IPS-15b (cell line): ENCODE measurements around the gene UCK1.
"Not testable (repeated sequence)": the region's sequence is repeated elsewhere in the genome, so short reads cannot be mapped to it uniquely, and the experiment has no call there.

Source experiments
- H3K27me3 ChIP-seq: one replicate; pipeline ENCODE4 v1.6.1; 2013; ENCODE audit warnings: low read length; ENCODE audit not compliant: control insufficient read depth, insufficient read depth
- H3K36me3 ChIP-seq: one replicate; pipeline ENCODE4 v1.6.1; 2013; ENCODE audit warnings: low read length; ENCODE audit not compliant: control insufficient read depth, insufficient read depth
- H3K4me1 ChIP-seq: one replicate; pipeline ENCODE4 v1.6.1; 2013; ENCODE audit warnings: mild to moderate bottlenecking, low read length; ENCODE audit not compliant: control insufficient read depth, insufficient read depth
- H3K4me3 ChIP-seq: one replicate; pipeline ENCODE4 v1.5.1; 2013; ENCODE audit warnings: low read depth, low read length
- H3K9ac ChIP-seq: one replicate; pipeline ENCODE4 v1.6.1; 2013; ENCODE audit warnings: low read depth, mild to moderate bottlenecking, low read length
- H3K9me3 ChIP-seq: one replicate; pipeline ENCODE4 v1.6.1; 2013; ENCODE audit warnings: mild to moderate bottlenecking, low read length; ENCODE audit not compliant: control insufficient read depth, insufficient read depth

UCK1 gene

DNA sequence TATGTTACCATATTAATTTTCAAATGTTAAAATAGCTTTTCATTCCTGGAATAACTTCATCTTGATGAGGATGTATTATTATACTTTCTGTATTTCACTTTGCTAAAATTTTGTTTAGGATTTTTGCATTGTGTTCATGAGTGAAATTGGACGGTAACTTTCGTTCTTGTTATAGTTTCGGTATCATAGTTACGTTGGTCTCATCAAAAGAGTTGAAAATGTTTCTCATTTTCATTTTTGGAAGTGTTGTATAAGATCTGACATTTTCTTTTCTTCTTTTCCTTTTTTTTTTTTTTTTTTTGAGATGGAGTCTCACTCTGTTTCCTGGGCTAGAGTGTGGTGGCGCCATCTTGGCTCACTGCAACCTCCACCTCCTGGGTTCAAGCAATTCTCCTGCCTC is 34.3 kb upstream of the UCK1 start:
- H3K4me1 ChIP-seq, result no peaks in the 10 kb centered on the region

DNA sequence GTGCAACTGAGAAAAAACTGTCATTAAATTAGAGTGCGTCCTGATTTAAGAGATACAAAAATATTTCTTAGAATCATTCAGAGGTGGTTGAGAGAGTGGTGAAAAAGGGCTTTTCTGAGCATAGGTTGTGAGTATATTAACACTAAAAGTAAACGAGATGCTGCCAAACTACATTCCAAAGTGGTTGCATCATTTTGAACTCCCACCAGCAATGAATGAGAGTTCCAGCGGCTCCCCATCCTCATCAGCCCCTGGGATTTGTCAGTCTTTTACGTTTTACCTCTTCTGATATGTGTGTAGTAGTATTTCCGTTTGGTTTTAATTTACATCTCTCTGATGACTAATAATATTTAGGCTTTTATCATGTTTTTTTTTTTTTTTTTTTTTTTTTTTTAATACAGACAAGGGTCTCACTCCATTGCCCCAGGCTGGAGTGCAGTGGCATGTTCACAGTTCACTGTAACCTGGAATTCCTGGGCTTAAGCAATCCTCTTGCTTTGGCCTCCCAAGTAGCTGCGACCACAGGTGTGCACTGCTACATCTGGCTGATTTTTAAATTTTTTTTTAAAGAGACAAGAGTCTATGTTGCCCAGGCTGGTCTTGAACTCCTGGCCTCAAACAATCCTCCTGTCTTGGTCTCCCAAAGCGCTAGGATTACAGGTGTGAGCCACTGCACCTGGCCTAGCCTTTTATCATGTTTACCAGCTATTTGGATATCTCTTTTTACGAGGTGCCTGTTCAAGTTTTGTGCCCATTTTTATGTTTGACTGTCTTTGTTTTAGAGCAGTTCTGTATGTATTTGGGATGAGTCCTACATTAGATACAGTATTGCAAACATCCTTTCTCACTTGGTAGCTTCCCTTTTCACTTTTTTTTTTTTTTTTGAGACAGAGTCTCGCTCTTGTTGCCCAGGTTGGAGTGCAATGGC is 31.2 kb upstream of the UCK1 start:
- Histone ChIP-seq H3K4me1 (no peaks in the 10 kb centered on the region), H3K9me3 (no peaks in the 10 kb centered on the region), H3K4me3 (no peak overlapping the region), H3K36me3 (no peaks in the 10 kb centered on the region), H3K9ac (no peak overlapping the region), H3K27me3 (no peaks in the 10 kb centered on the region)

More for the DNA sequence above, 34.3 kb upstream of the UCK1 start:
- Histone ChIP-seq H3K36me3 (no peaks in the 10 kb centered on the region), H3K9ac (no peak overlapping the region), H3K4me3 (no peak overlapping the region), H3K27me3 (no peaks in the 10 kb centered on the region), H3K9me3 (no peaks in the 10 kb centered on the region)

DNA sequence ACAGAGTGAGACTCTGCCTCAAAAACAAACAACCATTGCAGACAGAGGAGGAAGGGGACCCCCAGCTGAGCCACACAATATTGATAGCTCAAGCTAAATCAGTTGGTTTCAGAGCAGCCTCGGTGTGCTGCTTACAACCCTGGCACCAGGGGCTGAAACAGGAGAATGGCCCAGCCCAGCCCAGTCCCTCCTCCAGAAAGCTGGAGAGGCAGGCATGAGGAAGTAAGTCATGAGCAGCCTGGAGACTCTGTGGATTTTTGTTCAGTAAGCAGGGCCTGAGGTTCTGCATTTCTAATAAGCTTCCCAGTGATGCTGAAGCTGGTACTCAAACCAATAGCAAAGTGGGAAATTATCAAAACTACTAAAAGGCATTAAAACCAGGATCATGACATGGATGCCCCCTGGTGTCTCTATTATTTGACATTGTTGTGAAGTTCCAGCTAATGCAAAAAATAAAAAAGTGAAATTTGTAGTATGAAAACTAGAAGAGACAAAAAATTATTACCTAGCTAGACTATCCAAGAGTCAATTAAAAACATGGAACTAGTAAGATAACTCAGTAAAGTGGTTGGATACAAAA is 28.4 kb upstream of the UCK1 start:
- H3K36me3 ChIP-seq, result no peaks in the 10 kb centered on the region
- no peak overlapping the region for H3K4me3 ChIP-seq
- no peaks in the 10 kb centered on the region for H3K9me3 ChIP-seq
- peaks cover 5% of the 10 kb centered on the region for H3K27me3 ChIP-seq
- H3K4me1 ChIP-seq, result no peaks in the 10 kb centered on the region
- H3K9ac ChIP-seq, result no peak overlapping the region

DNA sequence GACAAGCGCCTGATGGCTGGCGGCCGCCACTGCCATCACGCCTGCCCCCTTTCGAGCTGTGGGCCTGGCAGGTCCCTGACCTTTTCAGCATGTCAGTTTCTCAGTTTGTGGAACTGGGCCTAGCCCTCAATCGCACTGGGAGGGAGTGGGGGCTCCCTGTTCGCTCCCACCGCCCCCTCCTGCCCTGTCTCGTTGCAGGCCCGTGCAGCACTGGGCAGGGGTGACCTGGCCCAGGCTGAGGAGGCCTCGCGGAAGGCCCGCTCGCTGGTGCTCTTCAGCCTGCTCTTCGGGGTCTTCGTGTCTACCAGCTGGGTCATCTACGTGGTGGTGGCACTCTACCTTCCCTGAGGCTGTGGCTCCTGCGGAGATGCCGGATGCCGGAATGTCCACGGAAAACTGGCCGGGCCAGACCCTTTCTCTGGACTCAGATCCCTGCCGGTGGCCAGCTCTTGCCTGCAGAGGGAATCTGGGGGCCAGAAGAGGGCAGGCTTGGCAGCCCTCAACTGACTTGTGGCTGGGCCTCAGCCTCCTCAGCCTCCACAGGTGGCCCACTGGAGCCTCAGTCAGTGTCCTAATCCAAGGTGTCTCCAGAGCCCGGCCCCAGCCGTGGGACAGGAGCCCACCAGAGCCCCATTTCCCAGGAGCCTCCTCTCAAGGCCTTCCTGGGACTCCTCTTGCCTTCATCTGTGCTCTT is 26.9 kb upstream of the UCK1 start:
- no peaks in the 10 kb centered on the region for H3K36me3 ChIP-seq
- no peak overlapping the region for H3K4me3 ChIP-seq
- no peaks in the 10 kb centered on the region for H3K4me1 ChIP-seq
- H3K9me3 ChIP-seq, result no peaks in the 10 kb centered on the region
- H3K27me3 ChIP-seq, result peaks cover 5% of the 10 kb centered on the region
- no peak overlapping the region for H3K9ac ChIP-seq

DNA sequence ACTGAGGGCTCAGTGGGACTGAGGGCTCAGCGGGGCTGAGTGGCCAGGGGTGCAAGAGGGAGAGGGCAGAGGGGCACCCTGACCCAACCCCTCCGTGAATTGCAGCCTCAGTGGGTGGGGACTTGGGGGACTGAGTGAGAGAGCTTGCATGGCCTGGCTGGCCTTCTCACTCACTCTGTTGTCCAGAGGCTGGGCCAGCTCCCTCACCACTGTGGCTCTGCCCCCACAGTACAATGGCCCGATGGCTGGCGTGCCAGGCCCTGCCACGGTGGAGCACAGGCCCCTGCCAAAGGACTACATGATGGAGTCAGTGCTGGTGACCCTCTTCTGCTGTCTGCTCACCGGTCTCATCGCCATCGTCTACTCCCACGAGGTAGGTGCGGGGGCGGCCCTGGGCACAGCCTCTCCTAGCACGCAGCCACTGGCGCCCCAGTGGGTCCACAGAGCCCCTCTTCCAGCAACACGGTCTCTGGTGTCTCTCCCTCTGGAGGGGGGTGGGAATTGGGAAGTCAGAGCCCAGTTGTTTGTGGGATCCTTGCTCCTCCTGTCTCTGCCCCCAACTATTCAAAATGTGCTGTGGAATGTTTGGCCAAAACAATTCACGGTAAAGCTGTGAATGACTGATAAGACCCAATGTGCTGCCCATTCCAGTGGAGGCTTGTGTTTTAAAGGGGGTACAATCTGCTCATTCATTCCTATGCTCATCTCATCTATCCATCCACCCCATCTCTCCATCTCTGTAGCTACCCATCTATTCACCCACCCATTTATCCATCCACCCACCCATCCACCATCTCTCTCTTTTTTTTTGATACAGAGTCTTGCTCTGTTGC is 25.0 kb upstream of the UCK1 start:
- no peaks in the 10 kb centered on the region for H3K9me3 ChIP-seq
- H3K4me3 ChIP-seq, result no peak overlapping the region
- peaks cover 5% of the 10 kb centered on the region for H3K27me3 ChIP-seq
- H3K4me1 ChIP-seq, result no peaks in the 10 kb centered on the region
- H3K9ac ChIP-seq, result no peak overlapping the region
- H3K36me3 ChIP-seq, result no peaks in the 10 kb centered on the region

DNA sequence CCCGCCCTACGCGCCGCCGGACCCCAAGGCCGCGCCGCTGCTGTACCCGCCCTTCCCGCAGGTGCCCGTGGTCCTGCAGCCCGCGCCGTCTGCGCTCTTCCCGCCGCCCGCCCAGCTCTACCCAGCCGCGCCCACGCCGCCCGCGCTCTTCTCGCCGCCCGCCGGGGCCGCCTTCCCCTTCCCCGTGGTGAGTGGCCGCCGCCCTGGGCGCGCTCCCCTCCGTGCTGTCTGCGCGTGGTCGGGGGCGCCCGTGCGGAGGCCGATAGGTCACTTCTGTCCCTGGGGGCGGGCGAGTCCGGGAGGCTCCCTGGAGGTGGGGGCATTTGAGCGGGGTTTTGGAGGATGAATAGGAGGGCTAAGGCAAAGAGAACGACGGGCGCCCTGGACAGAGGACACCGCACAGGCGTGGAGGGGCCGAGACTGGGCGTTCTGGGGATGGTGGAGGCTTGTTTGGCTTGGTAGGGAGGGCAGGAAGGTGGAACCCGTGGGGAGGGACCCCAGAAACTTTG is 23.8 kb upstream of the UCK1 start:
- Histone ChIP-seq H3K27me3 (peaks cover 5% of the 10 kb centered on the region), H3K4me1 (no peaks in the 10 kb centered on the region), H3K4me3 (no peak overlapping the region), H3K36me3 (no peaks in the 10 kb centered on the region), H3K9ac (no peak overlapping the region), H3K9me3 (no peaks in the 10 kb centered on the region)

DNA sequence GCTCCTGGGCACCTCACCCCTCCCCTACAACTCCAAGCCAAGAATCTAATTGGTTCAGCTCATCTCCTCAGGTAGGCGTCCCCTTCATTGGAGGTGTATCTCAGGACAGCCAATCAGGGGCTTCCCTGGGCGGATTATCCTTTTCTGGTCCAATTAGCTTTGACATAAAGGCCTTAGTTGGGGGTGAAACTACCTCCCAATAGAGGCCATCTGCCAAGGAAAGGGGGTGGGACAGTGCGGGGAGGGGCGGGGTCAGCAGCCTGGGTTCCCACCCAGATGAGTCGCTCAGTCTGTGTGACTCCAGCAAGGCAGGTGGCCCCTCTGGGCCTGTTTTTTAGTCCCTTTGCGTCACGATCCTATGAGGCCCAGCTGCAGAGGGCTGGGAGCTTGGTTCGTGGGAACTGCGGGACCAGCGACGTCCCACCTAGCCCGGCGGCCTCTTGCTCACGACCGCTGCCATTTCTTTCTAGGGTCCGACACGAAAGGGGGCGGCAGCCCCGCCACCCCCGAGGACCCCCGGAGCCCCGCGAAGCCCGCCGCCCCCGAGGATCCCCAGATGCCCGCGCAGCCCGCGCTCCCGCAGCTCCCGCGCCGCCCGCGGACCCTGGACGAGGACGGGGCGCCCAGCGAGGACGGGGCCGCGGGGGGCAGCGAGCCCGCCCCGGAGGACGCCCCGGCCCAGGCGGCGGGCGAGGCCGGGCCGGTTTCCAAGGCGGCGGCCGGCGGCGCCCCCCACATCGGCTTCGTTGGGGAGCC is 23.2 kb upstream of the UCK1 start:
- Histone ChIP-seq H3K4me1 (no peaks in the 10 kb centered on the region), H3K27me3 (peaks cover 5% of the 10 kb centered on the region), H3K36me3 (no peaks in the 10 kb centered on the region), H3K9ac (no peak overlapping the region), H3K9me3 (no peaks in the 10 kb centered on the region), H3K4me3 (no peak overlapping the region)

DNA sequence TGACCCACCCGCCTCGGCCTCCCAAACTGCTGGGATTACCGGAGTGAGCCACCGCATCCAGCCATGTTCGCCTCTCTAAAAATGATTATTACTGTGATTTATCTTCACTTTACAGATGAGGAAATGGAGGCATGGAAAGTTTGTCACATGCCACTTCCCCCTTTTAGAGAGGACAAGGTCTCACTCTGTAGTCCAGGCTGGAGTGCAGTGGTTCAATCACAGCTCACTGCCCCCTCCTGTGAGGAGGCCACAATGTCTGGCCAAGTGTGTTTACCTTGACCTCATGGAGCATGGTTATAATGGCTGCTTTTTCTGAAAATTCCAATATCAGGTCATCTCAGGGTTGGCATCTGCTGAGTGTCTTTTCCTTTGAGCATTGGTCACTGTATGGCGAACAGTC is 21.0 kb upstream of the UCK1 start:
- H3K27me3 ChIP-seq, result peaks cover 11% of the 10 kb centered on the region

DNA sequence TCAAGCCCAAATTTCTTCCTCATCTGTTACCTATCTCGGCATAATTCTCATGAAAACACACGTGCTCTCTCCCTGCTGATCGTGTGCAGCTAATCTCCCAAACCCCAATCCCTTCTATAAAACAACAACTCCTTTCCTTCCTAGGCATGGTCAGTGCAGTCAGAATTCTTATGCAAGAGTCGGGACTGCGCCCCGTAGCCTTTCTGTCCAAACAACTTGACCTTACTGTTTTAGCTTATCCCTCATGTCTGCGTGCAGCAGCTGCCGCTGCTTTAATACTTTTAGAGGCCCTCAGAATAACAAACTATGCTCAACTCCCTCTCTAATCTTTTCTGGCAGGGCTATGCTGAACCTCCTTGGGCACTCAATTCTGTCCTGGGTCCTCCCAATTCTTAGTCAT is 19.4 kb upstream of the UCK1 start:
- not testable (repeated sequence) for H3K36me3 ChIP-seq, H3K4me3 ChIP-seq, H3K9ac ChIP-seq, H3K9me3 ChIP-seq, H3K4me1 ChIP-seq
- H3K27me3 ChIP-seq, result peaks cover 14% of the 10 kb centered on the region

More for the DNA sequence above, 21.0 kb upstream of the UCK1 start:
- no peaks in the 10 kb centered on the region for H3K36me3 ChIP-seq
- H3K9ac ChIP-seq, result no peak overlapping the region
- H3K4me3 ChIP-seq, result no peak overlapping the region
- H3K4me1 ChIP-seq, result no peaks in the 10 kb centered on the region
- no peaks in the 10 kb centered on the region for H3K9me3 ChIP-seq

DNA sequence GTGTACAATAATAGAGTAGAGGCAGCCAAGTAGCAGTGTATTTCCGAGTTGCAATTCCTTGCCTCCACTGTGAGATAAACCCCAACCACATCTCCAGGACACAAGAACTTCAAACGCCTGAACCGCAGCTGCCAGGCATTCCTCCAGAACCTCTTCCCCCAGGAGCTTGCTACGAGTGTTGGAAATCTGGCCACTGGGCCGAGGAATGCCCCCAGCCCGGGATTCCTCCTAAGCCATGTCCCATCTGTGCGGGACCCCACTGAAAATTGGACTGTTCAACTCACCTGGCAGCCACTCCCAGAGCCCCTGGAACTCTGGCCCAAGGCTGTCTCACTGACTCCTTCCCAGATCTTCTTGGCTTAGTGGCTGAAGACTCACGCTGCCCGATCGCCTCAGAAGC is 18.1 kb upstream of the UCK1 start:
- not testable (repeated sequence) for H3K4me3 ChIP-seq, H3K9ac ChIP-seq, H3K9me3 ChIP-seq, H3K36me3 ChIP-seq, H3K4me1 ChIP-seq
- peaks cover 20% of the 10 kb centered on the region for H3K27me3 ChIP-seq
